Transverse colon (tissue), 4 donors: Measurements from ENCODE around the gene LKAAEAR1. TPM values are rescaled to one million over a fixed set of nuclear protein-coding genes. Genes with fewer than 3 reads are reported as not detected.

Source experiments
- DNase-seq: peaks from one replicate; pipeline ENCODE4 v3.0.0-alpha.2; 2019
- H3K27ac ChIP-seq, 4 donors: fragments of 200-600 bp; sonication (generic); 2 replicates each; pipeline ENCODE4 v1.5.1; 2016 to 2018; ENCODE audit warnings: inconsistent platforms in 4 of 4
- H3K27me3 ChIP-seq: fragments of 200-600 bp; sonication (generic); 2 replicates; pipeline ENCODE4 v1.5.1; 2017; ENCODE audit warnings: inconsistent platforms
- H3K36me3 ChIP-seq, 4 donors: fragments of 200-600 bp; sonication (generic); 2 replicates each; pipeline ENCODE4 v1.5.1; 2017 to 2019; ENCODE audit warnings: inconsistent platforms in 4 of 4
- H3K4me1 ChIP-seq, 4 donors: fragments of 200-600 bp; sonication (generic); 2 replicates each; pipeline ENCODE4 v1.5.1; 2017 to 2020; ENCODE audit warnings: inconsistent platforms in 4 of 4
- H3K4me3 ChIP-seq, 4 donors: fragments of 200-600 bp; sonication (generic); 1 replicate in 1 of 4; 2 replicates in 3 of 4; pipeline versions ENCODE4 v1.5.1 to v1.6.1; 2017 to 2019; ENCODE audit warnings: inconsistent platforms in 4 of 4
- H3K9me3 ChIP-seq, 2 donors: fragments of 200-600 bp; sonication (generic); 2 replicates each; pipeline ENCODE4 v1.5.1; 2017 to 2019; ENCODE audit warnings: inconsistent platforms in 2 of 2
- CTCF ChIP-seq, 5 experiments: fragments of 200-600 bp in 3 of 5; fragments of 450-650 bp in 2 of 5; sonication (generic) in 3 of 5; IDR thresholded peaks; 1 replicate in 2 of 5; 2 replicates in 3 of 5; pipeline ENCODE4 v1.5.1; 2016 to 2017; ENCODE audit warnings: antibody characterized with exemption in 5 of 5, inconsistent platforms in 3 of 5, mild to moderate bottlenecking in 2 of 5, moderate library complexity in 1 of 5
- EP300 ChIP-seq: sonication (generic); formaldehyde crosslinking; IDR thresholded peaks from one replicate; pipeline ENCODE4 v1.6.1; 2017; ENCODE audit warnings: antibody characterized with exemption, low read depth
- POLR2A ChIP-seq: fragments of 450-650 bp; IDR thresholded peaks from one replicate; pipeline ENCODE4 v1.6.1; 2016; ENCODE audit warnings: antibody characterized with exemption, mild to moderate bottlenecking, moderate library complexity
- POLR2AphosphoS5 ChIP-seq, 3 donors: sonication (generic); formaldehyde crosslinking; IDR thresholded peaks; one replicate each; pipeline ENCODE4 v1.6.1; 2016; ENCODE audit warnings: antibody characterized with exemption in 3 of 3
- WGBS, 2 donors: methylation state at CpG; one replicate each; pipeline ENCODE4 v1.1.5; 2018; ENCODE audit warnings: low coverage in 1 of 2; 5-methylcytosine and 5-hydroxymethylcytosine counted together
- in situ Hi-C, 4 donors: fragments of 200-750 bp; cut with MboI; loops; one replicate each; pipeline versions ENCODE4 v1.15.0 to v1.15.1; 2017; ENCODE audit warnings: low sequenced_read_pairs in 3 of 4, low pct_ligation_motif_present in 1 of 4, low pct_unique_long_range_greater_than_20kb in 1 of 4
- intact Hi-C: fragments of 100-400 bp; cut with DNase I; formaldehyde crosslinking; loops from one replicate; pipeline ENCODE4 v1.15.1; 2023; ENCODE audit warnings: low total_unique reads
- total RNA-seq, 4 donors: library from RNA; depleted of rRNA; stranded (reverse); fragments of >200 nt; gene quantifications; one replicate each; pipeline ENCODE4 v1.1.0, GENCODE V29; 2016

Gene LKAAEAR1
- total RNA-seq, 4 donors from 2014 or later, result not detected

- Histone ChIP-seq H3K36me3 (no peaks in the 10 kb centered on the region), H3K27me3 (peaks cover 15% of the 10 kb centered on the region), H3K4me1 (no peaks in the 10 kb centered on the region), H3K9me3 (no peaks in the 10 kb centered on the region), H3K27ac (no peak overlapping the region), H3K4me3 (no peak overlapping the region)
- TF ChIP-seq POLR2A, result no peak
- DNase-seq, result peak; percentile 6
- 73% methylated on average over 3 to 18 of the region's 19 CpGs for WGBS, 2 donors
- in situ Hi-C loops, result no loop called here
- intact Hi-C loops, result no loop called here
These were observed 23.7 kb upstream of the LKAAEAR1 start for GRCh38 chr20:64107736-64108457.

- Histone ChIP-seq H3K9me3 (no peaks in the 10 kb centered on the region), H3K27ac (no peak within 1 kb of the TSS), H3K4me1 (peaks cover 0 to 5% (median 4%) of the 10 kb centered on the region in 4 donors), H3K27me3 (peaks cover 22% of the 10 kb centered on the region), H3K36me3 (no peaks in the 10 kb centered on the region), H3K4me3 (no peak within 1 kb of the TSS)
- TF ChIP-seq CTCF (IDR thresholded peaks at IDR 0.05) (no peak), POLR2AphosphoS5 (IDR thresholded peaks at IDR 0.05) (no peak), POLR2A (no peak), EP300 (no peak)
- intact Hi-C loops (no loop called here), in situ Hi-C loops (no loop called here)
- DNase-seq, result peak; percentile 7
- 58% methylated on average over 16 of the region's 22 CpGs; no CpG with 5 or more reads in 1 of the 2 donors for WGBS, 2 donors
These were observed 23.0 kb upstream of the LKAAEAR1 start, which contains the start of gene NPBWR2 for GRCh38 chr20:64106981-64107735. Gene NPBWR2, minus strand, starts transcription at chr20:64107565. Its CDS starts 734 bp downstream, at chr20:64106831.

- H3K4me1 ChIP-seq, result peaks cover 0 to 10% (median 7%) of the 10 kb centered on the region in 4 donors
- H3K4me3 ChIP-seq, result no peak overlapping the region
- intact Hi-C loops, result no loop called here
- no peak overlapping the region for H3K27ac ChIP-seq
- no peak for TF ChIP-seq POLR2AphosphoS5 (IDR thresholded peaks at IDR 0.05)
- no peak for TF ChIP-seq POLR2A
- no peak for TF ChIP-seq CTCF (IDR thresholded peaks at IDR 0.05)
- no peak for TF ChIP-seq EP300
- DNase-seq, result peak; percentile 2
- H3K27me3 ChIP-seq, result peaks cover 29% of the 10 kb centered on the region
- in situ Hi-C loops, result no loop called here
- no peaks in the 10 kb centered on the region for H3K9me3 ChIP-seq
- WGBS, 2 donors, result 87 to 88% methylated on average over 10 to 28 of the region's 28 CpGs
- no peaks in the 10 kb centered on the region for H3K36me3 ChIP-seq
These were observed 22.3 kb upstream of the LKAAEAR1 start for GRCh38 chr20:64106435-64106961.

GRCh38 chr20:64105846-64106434 lies 21.7 kb upstream of the LKAAEAR1 start:
- H3K9me3 ChIP-seq, result no peaks in the 10 kb centered on the region
- peak; percentile 4 for DNase-seq
- intact Hi-C loops, result no loop called here
- TF ChIP-seq POLR2AphosphoS5 (IDR thresholded peaks at IDR 0.05), result no peak
- no peak for TF ChIP-seq EP300
- peaks cover 34% of the 10 kb centered on the region for H3K27me3 ChIP-seq
- 85 to 89% methylated on average over 4 to 35 of the region's 39 CpGs for WGBS, 2 donors
- H3K36me3 ChIP-seq, result no peaks in the 10 kb centered on the region
- H3K4me1 ChIP-seq, result peaks cover 0 to 10% (median 7%) of the 10 kb centered on the region in 4 donors
- H3K4me3 ChIP-seq, result no peak overlapping the region
- in situ Hi-C loops, result no loop called here
- no peak overlapping the region for H3K27ac ChIP-seq
